HG03432 (cell line): ENCODE measurements around the gene METTL26.
"Not testable (repeated sequence)": the region's sequence is repeated elsewhere in the genome, so short reads cannot be mapped to it uniquely, and the experiment has no call there.

Experiments
- ATAC-seq: cut with Tn5 transposase; IDR thresholded peaks from one replicate; pipeline ENCODE4 v1.9.1; 2021; ENCODE audit warnings: mild to moderate bottlenecking, moderate library complexity; ENCODE audit not compliant: unreplicated experiment

Gene METTL26

DNA sequence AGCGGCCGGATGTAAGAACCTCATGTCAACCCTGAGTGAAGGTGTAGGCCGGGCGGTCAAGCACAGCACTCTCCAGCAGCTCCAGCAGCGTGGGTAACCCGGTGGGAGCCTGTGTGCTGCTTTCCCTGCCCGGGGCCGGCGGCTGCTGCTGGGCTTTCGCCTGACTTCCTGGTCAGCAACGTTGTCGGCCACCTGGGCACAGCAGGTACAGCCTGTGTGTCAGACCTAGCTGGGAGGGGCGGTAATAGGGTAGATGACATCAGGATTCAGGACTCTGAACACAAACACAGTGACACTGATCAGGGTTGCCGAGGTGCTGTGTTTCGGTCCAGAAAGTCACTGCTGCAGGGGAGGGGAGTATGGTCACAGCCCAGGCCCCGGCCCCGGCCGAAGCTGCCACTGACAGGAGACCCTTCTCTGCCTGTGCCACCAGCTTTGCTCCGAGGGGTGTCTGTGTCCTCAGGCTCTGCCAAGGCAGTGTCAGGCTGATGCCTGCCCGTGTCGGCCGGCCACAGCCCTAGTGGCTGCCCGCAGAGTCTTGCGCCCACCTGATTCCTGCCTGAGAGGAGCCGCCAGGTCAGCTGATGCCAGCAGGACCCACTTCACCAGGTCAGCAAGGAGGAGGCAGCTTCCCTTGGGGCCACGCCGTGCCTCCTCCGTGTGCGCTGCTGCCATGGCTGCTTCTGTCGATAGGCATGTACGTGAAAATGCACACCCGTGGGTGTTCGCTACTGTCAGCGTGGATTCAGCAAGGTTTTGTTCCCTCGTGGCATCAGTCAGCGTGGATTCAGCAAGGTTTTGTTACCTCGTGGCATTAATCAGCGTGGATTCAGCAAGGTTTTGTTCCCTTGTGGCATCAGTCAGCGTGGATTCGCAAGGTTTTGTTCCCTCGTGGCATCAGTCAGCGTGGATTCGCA is 37.0 kb downstream of the METTL26 start:
- ATAC-seq, result no peak

- not testable (repeated sequence) for ATAC-seq
These were observed 38.5 kb downstream of the METTL26 start for GRCh38 chr16:597655-598054.

GRCh38 chr16:596736-597060 is 39.4 kb downstream of the METTL26 start:
- no peak for ATAC-seq

GRCh38 chr16:595942-596735 is 40.0 kb downstream of the METTL26 start:
- no peak for ATAC-seq

GRCh38 chr16:595094-595528 is 41.0 kb downstream of the METTL26 start:
- ATAC-seq, result no peak

DNA sequence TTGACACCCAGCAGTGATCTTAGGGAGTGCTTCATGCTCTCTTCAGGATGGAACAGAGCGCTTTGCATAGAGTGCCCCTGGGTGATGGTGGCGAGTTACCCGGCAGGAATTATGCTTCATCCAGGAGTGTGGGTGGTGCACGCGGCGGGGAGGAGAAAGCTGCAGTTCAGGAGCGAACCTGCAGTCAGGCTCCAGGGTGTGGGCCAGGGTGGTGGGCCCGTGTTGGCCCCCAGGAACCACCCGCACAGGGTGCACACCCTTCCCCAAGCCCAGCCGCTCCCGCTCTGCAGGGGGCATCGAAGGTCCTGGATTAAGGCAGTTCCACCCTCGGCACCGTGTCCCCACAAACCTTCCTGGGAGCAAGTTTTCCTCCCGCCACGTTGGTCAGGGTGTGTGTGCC is 42.3 kb downstream of the METTL26 start:
- ATAC-seq, result no peak

DNA sequence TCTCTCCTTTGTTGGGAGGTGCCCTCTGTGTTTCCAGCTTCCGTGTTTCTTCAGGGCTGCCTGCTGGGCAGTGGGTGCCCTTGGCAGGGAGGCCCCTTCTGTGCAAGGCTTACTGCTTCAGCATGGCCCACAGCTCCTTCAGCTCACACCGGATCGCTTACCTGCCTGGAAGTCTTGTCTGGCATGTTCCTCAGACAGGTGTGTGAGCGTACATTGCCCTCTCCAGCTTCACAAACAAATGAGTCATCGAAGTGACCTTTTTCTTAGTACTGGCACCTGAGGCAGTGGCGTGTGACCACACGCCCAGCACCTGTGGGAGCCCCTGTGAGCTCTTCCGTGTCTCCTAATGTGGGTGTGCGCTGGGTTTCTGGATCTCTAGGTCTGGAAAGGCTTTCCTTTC is 42.7 kb downstream of the METTL26 start:
- ATAC-seq, result no peak

DNA sequence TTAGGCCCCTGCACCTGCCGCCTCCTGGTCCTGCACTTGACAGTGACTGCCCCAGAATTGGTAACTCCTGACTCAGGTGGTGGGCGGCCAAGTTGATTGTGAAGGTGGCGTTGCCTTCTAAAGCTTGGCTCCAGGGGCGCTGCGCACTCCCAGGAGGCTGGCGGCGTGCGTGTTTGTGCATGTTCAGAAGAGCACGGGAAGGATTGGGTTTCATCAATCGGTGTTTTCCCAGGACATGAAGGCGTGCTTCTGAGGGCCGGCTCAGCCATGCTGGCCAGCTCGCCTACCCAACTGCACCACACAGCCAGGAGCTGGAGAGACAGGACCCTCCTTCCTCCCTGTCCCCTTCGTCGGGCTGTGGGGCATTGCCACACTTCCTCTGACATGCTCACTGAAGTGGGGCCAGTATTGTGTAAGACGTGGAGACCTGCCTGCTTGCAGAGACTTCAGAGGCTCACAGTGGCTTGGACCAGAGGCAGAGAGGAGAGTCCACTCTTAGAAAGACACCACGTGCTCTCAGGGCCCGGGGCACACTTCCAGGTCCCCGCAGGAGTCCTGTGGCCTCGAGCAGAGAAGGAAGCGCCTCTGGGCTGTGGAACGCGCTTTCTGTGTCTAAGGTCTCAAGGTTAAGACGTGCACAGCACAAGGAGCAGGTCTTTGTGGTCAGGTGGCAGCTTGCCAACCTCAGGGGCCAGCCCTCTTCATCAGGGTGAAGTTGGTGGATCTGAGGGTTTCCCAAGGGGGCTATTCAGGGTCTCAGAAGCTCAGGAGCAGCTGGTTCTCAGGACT is 43.4 kb downstream of the METTL26 start:
- no peak for ATAC-seq

GRCh38 chr16:591892-592517 is 44.1 kb downstream of the METTL26 start:
- no peak for ATAC-seq

DNA sequence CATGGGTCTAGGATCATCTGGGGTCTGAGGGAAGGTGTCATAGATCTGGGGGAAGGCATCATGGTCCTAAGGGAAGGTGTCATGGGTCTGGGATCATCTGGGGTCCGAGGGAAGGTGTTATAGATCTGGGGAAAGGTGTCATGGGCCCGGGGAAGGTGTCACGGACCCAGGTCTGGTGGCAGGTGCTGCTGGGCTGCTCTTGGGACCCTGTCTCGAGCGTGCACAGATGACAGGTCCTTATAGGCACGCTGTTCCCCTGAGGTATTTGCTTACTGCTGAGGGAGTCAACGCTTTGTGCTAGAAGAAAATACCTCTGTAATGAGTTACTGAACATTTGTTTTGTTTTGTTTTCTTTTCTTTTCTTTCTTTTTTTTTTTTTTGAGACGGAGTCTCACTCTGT is 44.9 kb downstream of the METTL26 start:
- ATAC-seq, result no peak

GRCh38 chr16:590815-591200 is 45.3 kb downstream of the METTL26 start:
- no peak for ATAC-seq

DNA sequence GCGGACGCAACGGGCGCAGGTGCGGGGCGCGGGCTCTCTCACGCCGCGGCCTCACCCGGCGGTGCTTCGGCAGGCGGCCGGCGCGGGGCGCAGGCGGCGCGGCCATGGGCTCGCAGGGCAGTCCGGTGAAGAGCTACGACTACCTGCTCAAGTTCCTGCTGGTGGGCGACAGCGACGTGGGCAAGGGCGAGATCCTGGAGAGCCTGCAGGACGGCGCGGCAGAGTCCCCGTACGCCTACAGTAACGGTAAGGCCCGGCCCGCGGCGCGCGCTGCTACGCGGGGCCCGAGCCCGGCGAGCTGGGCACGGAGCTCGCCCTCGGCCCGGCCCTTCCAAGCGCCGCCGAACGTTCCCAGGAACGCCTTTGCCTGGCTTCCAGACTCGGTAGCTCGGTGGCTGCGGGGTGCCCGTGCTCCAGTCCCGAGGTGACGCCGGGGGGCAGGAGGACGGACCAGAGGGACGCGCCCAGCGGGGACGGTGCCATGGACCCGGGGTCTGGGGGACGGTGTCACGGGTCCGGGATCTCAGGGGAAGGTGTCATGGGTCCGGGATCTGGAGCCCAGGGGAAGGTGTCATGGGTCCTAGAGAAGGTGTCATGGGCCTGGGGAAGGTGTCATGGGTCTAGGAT is 45.8 kb downstream of the METTL26 start:
- ATAC-seq, result peak; percentile 2

- ATAC-seq, result peak; percentile 75
These were observed 46.4 kb downstream of the METTL26 start, which contains the start of gene RAB40C for GRCh38 chr16:589658-590187. Gene RAB40C, plus strand, starts transcription at chr16:590066. Its CDS starts 226 bp downstream, at chr16:590292.

DNA sequence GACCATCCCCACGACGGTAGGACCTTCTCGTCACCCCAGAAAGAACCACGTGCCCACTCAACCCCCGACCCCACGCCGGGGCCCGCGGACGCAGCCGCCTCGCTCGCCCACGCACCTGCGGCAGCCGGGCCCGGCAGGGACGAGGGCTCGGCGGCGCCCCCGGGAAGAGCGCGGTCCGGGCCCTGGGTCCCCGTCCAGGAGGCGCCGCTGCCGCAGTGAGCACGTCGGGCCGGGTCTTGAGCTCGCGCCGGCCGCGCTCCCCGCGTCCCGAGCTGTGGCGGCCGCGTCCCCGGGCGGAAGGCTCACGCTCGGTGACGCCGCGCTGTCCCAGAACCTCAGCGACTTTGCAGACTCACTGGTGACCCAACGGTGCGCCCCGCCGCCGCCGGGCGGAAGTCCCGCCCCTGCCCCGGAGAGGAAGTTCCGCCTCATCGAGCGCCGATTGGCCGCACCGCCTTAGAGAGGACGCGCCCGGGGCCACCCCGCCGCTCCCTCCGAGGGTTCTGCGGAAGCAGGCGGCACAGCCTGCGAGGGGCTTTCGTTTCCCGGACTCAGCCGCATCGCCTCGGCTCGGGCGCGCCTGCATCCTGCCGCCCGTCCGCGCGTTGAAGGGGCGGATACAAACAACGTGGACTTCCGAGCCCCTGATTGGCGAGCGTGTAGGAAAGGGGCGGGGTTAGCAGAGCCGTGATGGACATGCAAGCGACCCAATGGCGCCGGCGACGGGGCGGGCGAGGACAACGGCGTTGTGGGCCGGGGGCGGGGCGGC is 47.0 kb downstream of the METTL26 start:
- peak; percentile 74 for ATAC-seq

- no peak for ATAC-seq
These were observed 47.5 kb downstream of the METTL26 start for GRCh38 chr16:588639-588888.

GRCh38 chr16:586645-587590 is 49.2 kb downstream of the METTL26 start:
- no peak for ATAC-seq

DNA sequence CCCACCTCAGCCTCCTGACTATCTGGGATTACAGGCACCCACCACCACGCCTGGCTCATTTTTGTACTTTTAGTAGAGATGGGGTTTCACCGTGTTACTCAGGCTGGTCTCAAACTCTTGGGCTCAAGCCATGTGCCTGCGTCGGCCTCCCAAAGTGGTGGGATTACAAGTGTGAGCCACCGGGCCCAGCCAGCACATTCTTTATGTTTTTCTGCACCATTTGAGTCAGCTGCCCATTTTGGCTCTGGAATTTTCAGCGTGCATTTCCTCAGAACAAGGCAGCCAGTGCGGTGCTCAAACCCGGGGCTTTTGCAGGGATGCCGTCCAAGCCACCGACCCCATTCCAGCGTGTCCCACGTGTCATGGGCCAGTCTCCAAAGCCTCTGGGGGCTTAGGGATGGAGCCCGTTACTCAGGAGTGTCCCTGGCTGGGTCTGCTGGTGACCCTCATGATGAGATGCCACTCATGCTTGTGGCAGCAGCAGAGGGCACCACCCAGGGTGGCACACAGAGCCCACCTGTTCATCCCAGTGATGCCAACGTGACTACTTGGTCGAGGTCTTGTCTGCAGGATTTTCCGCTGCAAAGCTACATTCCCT is 50.0 kb downstream of the METTL26 start:
- ATAC-seq, result no peak

DNA sequence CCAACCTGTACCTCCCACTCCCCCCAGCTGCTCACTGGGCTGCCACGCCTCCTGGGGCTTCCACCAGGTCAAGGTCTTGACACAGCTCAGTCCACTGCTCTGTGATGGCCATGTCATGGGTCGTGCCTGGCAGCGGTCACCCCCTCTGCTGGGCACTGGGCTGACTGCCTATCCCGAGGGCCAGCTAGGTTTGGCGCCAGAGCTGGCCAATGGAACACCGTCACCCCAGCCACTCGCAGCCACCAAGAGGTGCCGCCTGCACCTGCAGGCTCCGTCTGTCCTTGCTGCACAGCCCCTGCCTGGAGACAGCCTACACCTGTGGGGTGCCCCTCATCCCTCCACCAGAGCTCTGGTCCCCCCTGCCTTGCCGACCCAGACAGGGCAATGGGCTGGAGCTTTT is 50.8 kb downstream of the METTL26 start:
- ATAC-seq, result no peak
